ENCODE measurements around the gene GOLPH3.

Gene GOLPH3

GRCh38 chr5:32207355-32207634 is 33.2 kb upstream of the GOLPH3 start:
- TF ChIP-seq RAD21 (IDR thresholded peaks at IDR 0.05; ENCODE audit: low read depth) (no peak), USF1 (IDR thresholded peaks at IDR 0.05) (no peak), TEAD4 (IDR thresholded peaks at IDR 0.05) (no peak), CREB1 (IDR thresholded peaks at IDR 0.05; ENCODE audit: low read depth) (no peak), TAF1 (IDR thresholded peaks at IDR 0.05; ENCODE audit: low read depth) (no peak), TCF12 (IDR thresholded peaks at IDR 0.05; ENCODE audit: low read depth) (no peak), EGR1 (IDR thresholded peaks at IDR 0.05) (no peak), NFIC (IDR thresholded peaks at IDR 0.05) (no peak), EP300 (IDR thresholded peaks at IDR 0.05; ENCODE audit: borderline replicate concordance) (no peak), CEBPB (IDR thresholded peaks at IDR 0.05) (no peak), FOXM1 (IDR thresholded peaks at IDR 0.05; ENCODE audit: borderline replicate concordance, low read depth) (no peak)

- no peak for TF ChIP-seq YY1 (IDR thresholded peaks at IDR 0.05; ENCODE audit: low read depth)
- TF ChIP-seq EP300 (IDR thresholded peaks at IDR 0.05; ENCODE audit: borderline replicate concordance) = no peak
- no peak for TF ChIP-seq CREB1 (IDR thresholded peaks at IDR 0.05; ENCODE audit: low read depth)
- TF ChIP-seq FOXM1 (IDR thresholded peaks at IDR 0.05; ENCODE audit: borderline replicate concordance, low read depth) = no peak
- TF ChIP-seq REST (IDR thresholded peaks at IDR 0.05; ENCODE audit: low read depth) = no peak
- no peak for TF ChIP-seq EGR1 (IDR thresholded peaks at IDR 0.05)
- TF ChIP-seq TAF1 (IDR thresholded peaks at IDR 0.05; ENCODE audit: low read depth) = no peak
These were observed 32.6 kb upstream of the GOLPH3 start for GRCh38 chr5:32206509-32207354.

GRCh38 chr5:32206053-32206452 is 31.9 kb upstream of the GOLPH3 start:
- no peak for TF ChIP-seq TCF12 (IDR thresholded peaks at IDR 0.05; ENCODE audit: low read depth)
- no peak for TF ChIP-seq CEBPB (IDR thresholded peaks at IDR 0.05)
- TF ChIP-seq ZBTB7A (IDR thresholded peaks at IDR 0.05; ENCODE audit: low read depth) = no peak
- TF ChIP-seq MAX (IDR thresholded peaks at IDR 0.05) = no peak
- TF ChIP-seq YY1 (IDR thresholded peaks at IDR 0.05; ENCODE audit: low read depth) = no peak
- no peak for TF ChIP-seq EP300 (IDR thresholded peaks at IDR 0.05; ENCODE audit: borderline replicate concordance)
- no peak for TF ChIP-seq EGR1 (IDR thresholded peaks at IDR 0.05)
- TF ChIP-seq TEAD4 (IDR thresholded peaks at IDR 0.05) = no peak
- no peak for TF ChIP-seq USF1 (IDR thresholded peaks at IDR 0.05)
- TF ChIP-seq FOXM1 (IDR thresholded peaks at IDR 0.05; ENCODE audit: borderline replicate concordance, low read depth) = no peak
- TF ChIP-seq TAF1 (IDR thresholded peaks at IDR 0.05; ENCODE audit: low read depth) = no peak
- TF ChIP-seq NFIC (IDR thresholded peaks at IDR 0.05) = no peak
- no peak for TF ChIP-seq CREB1 (IDR thresholded peaks at IDR 0.05; ENCODE audit: low read depth)

GRCh38 chr5:32202394-32202793 is 28.3 kb upstream of the GOLPH3 start:
- TF ChIP-seq EP300 (IDR thresholded peaks at IDR 0.05; ENCODE audit: borderline replicate concordance) (no peak), FOXM1 (IDR thresholded peaks at IDR 0.05; ENCODE audit: borderline replicate concordance, low read depth) (no peak), MAX (IDR thresholded peaks at IDR 0.05) (no peak), NFIC (IDR thresholded peaks at IDR 0.05) (no peak), CEBPB (IDR thresholded peaks at IDR 0.05) (no peak), CREB1 (IDR thresholded peaks at IDR 0.05; ENCODE audit: low read depth) (no peak), EGR1 (IDR thresholded peaks at IDR 0.05) (no peak), TCF12 (IDR thresholded peaks at IDR 0.05; ENCODE audit: low read depth) (no peak), TAF1 (IDR thresholded peaks at IDR 0.05; ENCODE audit: low read depth) (no peak), YY1 (IDR thresholded peaks at IDR 0.05; ENCODE audit: low read depth) (no peak), ZBTB7A (IDR thresholded peaks at IDR 0.05; ENCODE audit: low read depth) (no peak), REST (IDR thresholded peaks at IDR 0.05; ENCODE audit: low read depth) (no peak), RAD21 (IDR thresholded peaks at IDR 0.05; ENCODE audit: low read depth) (no peak), USF1 (IDR thresholded peaks at IDR 0.05) (no peak), TEAD4 (IDR thresholded peaks at IDR 0.05) (no peak)

GRCh38 chr5:32201122-32201753 is 27.1 kb upstream of the GOLPH3 start:
- TF ChIP-seq USF1 (IDR thresholded peaks at IDR 0.05) = no peak
- TF ChIP-seq YY1 (IDR thresholded peaks at IDR 0.05; ENCODE audit: low read depth) = no peak
- TF ChIP-seq EGR1 (IDR thresholded peaks at IDR 0.05) = no peak
- no peak for TF ChIP-seq RAD21 (IDR thresholded peaks at IDR 0.05; ENCODE audit: low read depth)
- TF ChIP-seq TAF1 (IDR thresholded peaks at IDR 0.05; ENCODE audit: low read depth) = no peak
- TF ChIP-seq MAX (IDR thresholded peaks at IDR 0.05) = no peak
- TF ChIP-seq CREB1 (IDR thresholded peaks at IDR 0.05; ENCODE audit: low read depth) = no peak
- no peak for TF ChIP-seq NFIC (IDR thresholded peaks at IDR 0.05)
- no peak for TF ChIP-seq ZBTB7A (IDR thresholded peaks at IDR 0.05; ENCODE audit: low read depth)
- no peak for TF ChIP-seq REST (IDR thresholded peaks at IDR 0.05; ENCODE audit: low read depth)

Data from Ishikawa (cell line).